ENCODE data around the gene ABHD5. TPM values are rescaled to one million over a fixed set of nuclear protein-coding genes. Genes with fewer than 3 reads are reported as not detected.

ABHD5 gene
- total RNA-seq, 1 donor from 2014 or later = 8.1 TPM

DNA sequence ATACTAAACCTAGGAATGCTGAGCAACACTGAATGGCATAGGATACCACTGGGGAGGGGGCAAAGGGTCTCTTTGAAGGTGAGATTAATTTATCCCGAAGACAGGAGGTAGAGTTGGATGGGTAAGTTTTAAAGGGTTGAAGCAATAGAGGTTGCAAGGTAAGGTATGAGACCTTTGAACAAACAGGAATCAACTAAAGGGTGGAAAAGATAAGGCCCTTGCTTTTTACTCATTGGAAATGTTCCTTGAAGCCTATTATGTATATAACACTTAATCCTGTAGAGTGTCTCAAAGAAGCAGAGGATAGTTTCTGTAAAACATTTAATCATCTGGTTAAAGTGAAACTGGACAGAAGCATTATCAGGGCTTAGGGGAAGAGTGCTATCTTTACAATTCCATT lies 5.7 kb downstream of the ABHD5 start:
- Mint-ChIP-seq H3K4me3 (ENCODE audit: unreplicated experiment) (no peak overlapping the region), H3K4me1 (ENCODE audit: low read depth, unreplicated experiment) (peaks cover 3% of the 10 kb centered on the region), H3K27me3 (ENCODE audit: unreplicated experiment) (peaks cover 2% of the 10 kb centered on the region), H3K27ac (ENCODE audit: unreplicated experiment) (no peak overlapping the region), H3K36me3 (ENCODE audit: unreplicated experiment) (no peaks in the 10 kb centered on the region), H3K9me3 (ENCODE audit: unreplicated experiment) (no peaks in the 10 kb centered on the region)
- DNase-seq = no peak
- TF ChIP-seq, protein P1, sequence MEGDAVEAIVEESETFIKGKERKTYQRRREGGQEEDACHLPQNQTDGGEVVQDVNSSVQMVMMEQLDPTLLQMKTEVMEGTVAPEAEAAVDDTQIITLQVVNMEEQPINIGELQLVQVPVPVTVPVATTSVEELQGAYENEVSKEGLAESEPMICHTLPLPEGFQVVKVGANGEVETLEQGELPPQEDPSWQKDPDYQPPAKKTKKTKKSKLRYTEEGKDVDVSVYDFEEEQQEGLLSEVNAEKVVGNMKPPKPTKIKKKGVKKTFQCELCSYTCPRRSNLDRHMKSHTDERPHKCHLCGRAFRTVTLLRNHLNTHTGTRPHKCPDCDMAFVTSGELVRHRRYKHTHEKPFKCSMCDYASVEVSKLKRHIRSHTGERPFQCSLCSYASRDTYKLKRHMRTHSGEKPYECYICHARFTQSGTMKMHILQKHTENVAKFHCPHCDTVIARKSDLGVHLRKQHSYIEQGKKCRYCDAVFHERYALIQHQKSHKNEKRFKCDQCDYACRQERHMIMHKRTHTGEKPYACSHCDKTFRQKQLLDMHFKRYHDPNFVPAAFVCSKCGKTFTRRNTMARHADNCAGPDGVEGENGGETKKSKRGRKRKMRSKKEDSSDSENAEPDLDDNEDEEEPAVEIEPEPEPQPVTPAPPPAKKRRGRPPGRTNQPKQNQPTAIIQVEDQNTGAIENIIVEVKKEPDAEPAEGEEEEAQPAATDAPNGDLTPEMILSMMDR (IDR thresholded peaks at IDR 0.05; ENCODE audit: partially characterized antibody, unreplicated experiment) = no peak

DNA sequence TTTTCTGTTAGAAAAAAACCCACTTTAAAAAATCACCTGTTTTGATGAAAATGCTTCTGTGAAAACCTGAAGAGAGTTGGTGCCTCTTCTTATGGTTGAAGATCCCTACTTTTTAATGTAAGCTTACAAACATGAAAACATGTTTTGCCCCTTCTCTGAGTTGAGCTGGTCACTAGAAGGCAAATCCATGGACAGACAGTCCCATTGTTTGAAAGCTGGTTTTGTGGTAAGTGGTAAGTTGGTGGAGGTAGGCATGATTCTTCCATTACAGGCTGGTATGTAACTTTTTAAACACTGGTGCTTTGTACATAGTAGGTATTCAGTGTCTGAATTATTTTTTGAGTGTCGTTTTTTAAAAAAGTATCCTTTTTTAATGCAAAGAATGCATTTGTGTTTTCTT lies 6.1 kb downstream of the ABHD5 start:
- H3K9me3 Mint-ChIP-seq (ENCODE audit: unreplicated experiment) = no peaks in the 10 kb centered on the region
- H3K36me3 Mint-ChIP-seq (ENCODE audit: unreplicated experiment) = no peaks in the 10 kb centered on the region
- H3K4me1 Mint-ChIP-seq (ENCODE audit: low read depth, unreplicated experiment) = no peaks in the 10 kb centered on the region
- no peak for DNase-seq
- TF ChIP-seq, protein P1 (IDR thresholded peaks at IDR 0.05; ENCODE audit: partially characterized antibody, unreplicated experiment) = no peak
- no peak overlapping the region for H3K27ac Mint-ChIP-seq (ENCODE audit: unreplicated experiment)
- no peaks in the 10 kb centered on the region for H3K27me3 Mint-ChIP-seq (ENCODE audit: unreplicated experiment)
- H3K4me3 Mint-ChIP-seq (ENCODE audit: unreplicated experiment) = no peak overlapping the region

DNA sequence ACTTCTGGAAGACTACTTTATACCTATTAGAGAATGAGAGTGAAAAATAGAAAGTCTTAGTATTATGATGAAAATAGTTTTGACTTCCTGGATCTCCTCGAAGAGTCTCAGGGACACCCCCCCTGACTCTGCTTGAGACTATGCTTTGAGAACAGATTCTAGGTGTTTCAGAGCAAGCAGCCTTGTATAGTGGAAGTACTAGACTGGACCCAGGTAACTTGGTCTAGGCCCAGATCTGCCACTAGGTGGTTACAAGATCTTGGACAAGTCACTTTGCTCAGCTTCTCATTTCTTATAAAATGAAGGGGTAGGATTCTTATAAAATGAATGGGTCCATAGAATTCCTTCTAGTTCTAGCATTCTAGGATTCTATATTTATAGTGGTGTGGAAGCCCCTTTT lies 9.1 kb downstream of the ABHD5 start:
- DNase-seq = no peak
- no peaks in the 10 kb centered on the region for H3K9me3 Mint-ChIP-seq (ENCODE audit: unreplicated experiment)
- no peak overlapping the region for H3K27ac Mint-ChIP-seq (ENCODE audit: unreplicated experiment)
- no peak overlapping the region for H3K4me3 Mint-ChIP-seq (ENCODE audit: unreplicated experiment)
- no peaks in the 10 kb centered on the region for H3K4me1 Mint-ChIP-seq (ENCODE audit: low read depth, unreplicated experiment)
- no peaks in the 10 kb centered on the region for H3K36me3 Mint-ChIP-seq (ENCODE audit: unreplicated experiment)
- no peaks in the 10 kb centered on the region for H3K27me3 Mint-ChIP-seq (ENCODE audit: unreplicated experiment)
- TF ChIP-seq, protein P1 (IDR thresholded peaks at IDR 0.05; ENCODE audit: partially characterized antibody, unreplicated experiment) = no peak

DNA sequence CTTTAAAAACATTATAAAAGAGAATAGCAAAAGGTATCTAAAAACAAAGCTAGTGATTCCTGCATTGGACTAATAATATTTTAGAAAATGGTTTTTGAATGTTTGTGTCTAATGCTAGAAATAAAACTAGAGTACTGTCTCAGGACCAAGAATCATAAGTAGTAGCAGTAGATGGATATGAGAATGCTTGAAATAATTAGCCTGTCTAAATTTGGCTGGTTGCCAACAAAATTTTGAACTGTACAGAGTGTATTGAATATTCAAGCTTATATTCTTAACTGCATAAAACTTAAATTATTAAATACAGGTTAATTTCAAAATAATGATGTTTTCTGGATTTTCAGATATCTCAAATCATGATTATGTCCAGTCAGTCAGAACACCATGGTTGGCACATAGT lies 14.0 kb downstream of the ABHD5 start:
- no peaks in the 10 kb centered on the region for H3K27me3 Mint-ChIP-seq (ENCODE audit: unreplicated experiment)
- no peaks in the 10 kb centered on the region for H3K4me1 Mint-ChIP-seq (ENCODE audit: low read depth, unreplicated experiment)
- H3K27ac Mint-ChIP-seq (ENCODE audit: unreplicated experiment) = no peak overlapping the region
- no peak for DNase-seq
- TF ChIP-seq, protein P1 (IDR thresholded peaks at IDR 0.05; ENCODE audit: partially characterized antibody, unreplicated experiment) = no peak
- no peaks in the 10 kb centered on the region for H3K9me3 Mint-ChIP-seq (ENCODE audit: unreplicated experiment)
- H3K4me3 Mint-ChIP-seq (ENCODE audit: unreplicated experiment) = no peak overlapping the region
- no peaks in the 10 kb centered on the region for H3K36me3 Mint-ChIP-seq (ENCODE audit: unreplicated experiment)

DNA sequence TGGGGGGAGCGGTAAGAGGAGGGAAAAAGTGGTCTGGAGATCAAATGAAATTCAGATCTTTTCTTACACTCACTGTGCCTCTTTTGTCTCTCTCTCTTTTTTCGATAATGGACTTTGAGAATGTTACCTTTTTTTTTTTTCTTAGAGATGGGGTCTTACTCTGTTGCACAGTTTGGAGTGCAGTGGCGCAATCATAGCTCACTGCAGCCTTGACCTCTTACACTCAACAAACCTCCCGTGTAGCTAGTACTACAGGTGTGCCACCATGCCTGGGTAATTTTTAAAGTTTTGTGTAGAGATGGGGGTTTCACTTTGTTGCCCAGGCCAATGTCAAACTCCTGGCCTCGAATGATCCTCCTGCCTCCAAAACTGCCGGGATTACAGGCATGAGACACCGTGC lies 15.6 kb downstream of the ABHD5 start:
- TF ChIP-seq, protein P1 (IDR thresholded peaks at IDR 0.05; ENCODE audit: partially characterized antibody, unreplicated experiment) = no peak
- Mint-ChIP-seq H3K36me3 (ENCODE audit: unreplicated experiment) (no peaks in the 10 kb centered on the region), H3K27me3 (ENCODE audit: unreplicated experiment) (no peaks in the 10 kb centered on the region), H3K4me1 (ENCODE audit: low read depth, unreplicated experiment) (no peaks in the 10 kb centered on the region), H3K4me3 (ENCODE audit: unreplicated experiment) (no peak overlapping the region), H3K9me3 (ENCODE audit: unreplicated experiment) (no peaks in the 10 kb centered on the region), H3K27ac (ENCODE audit: unreplicated experiment) (no peak overlapping the region)
- no peak for DNase-seq

Data from glutamatergic neuron (in vitro differentiated cells).